ENCODE data around the gene FARP1.

DNA sequence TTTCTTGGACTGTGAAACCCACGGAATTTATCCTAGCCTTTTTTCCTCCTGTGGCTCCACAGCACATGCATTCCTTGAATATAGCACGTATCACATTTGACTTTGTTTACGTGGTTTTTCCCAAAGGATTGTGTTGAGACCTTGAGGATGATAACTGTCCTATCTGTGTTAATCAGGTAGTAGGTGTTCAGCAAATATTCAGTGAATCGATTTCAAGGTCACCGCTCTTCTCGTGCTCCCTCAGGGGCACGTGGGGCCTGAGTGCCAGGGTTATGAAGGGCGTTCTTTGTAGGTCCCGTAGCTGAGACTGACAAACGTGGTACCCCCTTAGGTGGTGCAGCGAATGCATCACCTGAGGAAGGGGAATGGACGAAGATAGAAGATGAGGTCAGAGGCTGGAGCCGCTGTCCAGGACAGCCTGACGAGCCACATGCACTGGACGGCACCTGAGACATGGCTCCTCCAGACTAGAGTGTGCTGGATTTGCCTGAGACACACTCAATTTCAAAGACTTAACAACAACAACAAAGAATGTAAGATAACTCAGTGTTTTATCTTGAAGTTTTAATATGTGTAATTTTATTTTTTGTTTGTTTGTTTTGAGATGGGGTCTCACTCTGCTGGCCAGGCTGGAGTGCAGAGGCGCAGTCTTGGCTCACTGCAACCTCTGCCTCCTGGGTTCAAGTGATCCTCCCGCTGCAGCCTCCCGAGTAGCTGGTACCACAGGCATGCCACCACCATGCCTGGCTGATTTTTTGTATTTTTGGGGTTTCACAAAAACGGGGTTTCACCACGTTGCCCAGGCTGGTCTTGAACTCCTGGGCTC is 165.4 kb downstream of the FARP1 start:
- no peak for TF ChIP-seq POLR2A (IDR thresholded peaks at IDR 0.05)
- TF ChIP-seq, protein P1, sequence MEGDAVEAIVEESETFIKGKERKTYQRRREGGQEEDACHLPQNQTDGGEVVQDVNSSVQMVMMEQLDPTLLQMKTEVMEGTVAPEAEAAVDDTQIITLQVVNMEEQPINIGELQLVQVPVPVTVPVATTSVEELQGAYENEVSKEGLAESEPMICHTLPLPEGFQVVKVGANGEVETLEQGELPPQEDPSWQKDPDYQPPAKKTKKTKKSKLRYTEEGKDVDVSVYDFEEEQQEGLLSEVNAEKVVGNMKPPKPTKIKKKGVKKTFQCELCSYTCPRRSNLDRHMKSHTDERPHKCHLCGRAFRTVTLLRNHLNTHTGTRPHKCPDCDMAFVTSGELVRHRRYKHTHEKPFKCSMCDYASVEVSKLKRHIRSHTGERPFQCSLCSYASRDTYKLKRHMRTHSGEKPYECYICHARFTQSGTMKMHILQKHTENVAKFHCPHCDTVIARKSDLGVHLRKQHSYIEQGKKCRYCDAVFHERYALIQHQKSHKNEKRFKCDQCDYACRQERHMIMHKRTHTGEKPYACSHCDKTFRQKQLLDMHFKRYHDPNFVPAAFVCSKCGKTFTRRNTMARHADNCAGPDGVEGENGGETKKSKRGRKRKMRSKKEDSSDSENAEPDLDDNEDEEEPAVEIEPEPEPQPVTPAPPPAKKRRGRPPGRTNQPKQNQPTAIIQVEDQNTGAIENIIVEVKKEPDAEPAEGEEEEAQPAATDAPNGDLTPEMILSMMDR (IDR thresholded peaks at IDR 0.05): no peak

All from body of pancreas (tissue), 4 donors.